ENCODE measurements around the gene PPIL1.

- TF ChIP-seq CTCF (optimal IDR thresholded peaks at IDR 0.05 in 1 of 3, IDR thresholded peaks at IDR 0.05 in 1 of 3, conservative IDR thresholded peaks at IDR 0.05 in 1 of 3; ENCODE audit: extremely low read depth in 1 of 3, insufficient read depth in 2 of 3, low read length in 3 of 3): peak; percentile 29 to 69 (median 59)
- TF ChIP-seq EZH2 (IDR thresholded peaks at IDR 0.05; ENCODE audit: low read length): no peak
Observed at GRCh38 chr6:36873612-36874442, 776 bp downstream of the PPIL1 start.

Data from keratinocyte (primary cell).